GM19240 (cell line): Measurements from ENCODE around the gene PPIL6.

Source experiments
- DNase-seq: peaks from one replicate; pipeline ENCODE4 v3.0.0; 2011; ENCODE audit warnings: low spot score; ENCODE audit not compliant: insufficient read length

Gene PPIL6

DNA sequence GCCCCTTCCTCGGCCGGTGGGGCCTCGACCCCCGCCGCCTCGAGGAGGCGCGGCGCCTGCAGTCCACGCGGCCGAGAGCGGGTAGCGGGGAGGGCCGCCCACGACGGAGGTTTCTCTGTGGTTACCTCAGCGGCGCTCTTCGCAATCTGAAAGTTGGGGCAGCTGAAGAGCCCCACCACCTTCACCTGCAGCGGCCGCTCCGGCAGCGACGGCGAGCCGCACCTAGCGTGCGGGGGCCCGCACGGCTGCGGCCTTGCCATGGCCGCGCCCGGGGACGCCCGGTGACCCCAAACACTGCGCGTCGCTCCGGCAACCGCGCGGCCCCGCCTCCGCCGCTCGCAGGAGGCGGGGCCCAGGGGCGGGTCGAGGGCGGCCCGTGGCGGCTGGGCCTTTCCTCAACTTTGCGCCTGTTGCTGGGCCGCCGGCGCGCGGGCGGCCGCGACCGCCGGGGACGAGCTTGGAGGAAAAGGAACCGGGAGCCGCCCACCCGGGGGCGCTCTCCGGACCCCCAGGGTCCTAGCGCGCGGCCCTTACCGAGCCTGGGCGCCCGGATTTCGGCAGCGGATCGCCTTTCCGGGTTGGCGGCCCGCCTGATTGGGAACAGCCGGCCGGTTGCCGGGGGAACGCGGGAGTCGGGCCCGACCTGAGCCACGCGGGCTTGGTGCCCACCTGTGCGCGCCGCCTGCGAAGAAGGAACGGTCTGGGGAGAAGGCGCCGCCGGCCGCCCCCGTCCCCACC lies at the start of gene PPIL6, which contains the start of gene SMPD2:
Gene PPIL6, minus strand, starts transcription at position 298 of the 738 bp plus-strand sequence. Its CDS starts 38 bp downstream, at position 260.
Gene SMPD2, plus strand, starts transcription at position 394 of the 738 bp plus-strand sequence. CDS start 398 bp downstream, outside the sequence.
- DNase-seq, result peak; percentile 70

DNA sequence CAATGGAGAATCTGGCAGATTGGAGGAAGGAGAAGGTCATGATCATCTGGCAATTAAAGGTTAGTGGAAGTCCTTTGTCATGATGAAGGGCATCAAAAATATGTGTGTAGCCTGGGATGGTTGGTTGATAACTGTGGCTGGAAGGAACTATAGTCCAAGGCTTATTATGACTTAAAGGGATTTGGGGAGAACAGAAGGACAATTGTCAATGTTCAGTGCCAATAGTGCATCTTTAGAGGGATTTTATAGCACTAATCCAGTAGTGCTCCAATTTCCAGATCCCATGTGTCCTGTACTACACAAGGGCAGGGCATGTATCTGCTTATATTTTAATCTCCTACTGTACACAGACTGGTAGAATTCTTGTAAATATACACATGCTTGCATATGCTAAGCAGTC lies 47.6 kb upstream of the PPIL6 start:
- no peak for DNase-seq

DNA sequence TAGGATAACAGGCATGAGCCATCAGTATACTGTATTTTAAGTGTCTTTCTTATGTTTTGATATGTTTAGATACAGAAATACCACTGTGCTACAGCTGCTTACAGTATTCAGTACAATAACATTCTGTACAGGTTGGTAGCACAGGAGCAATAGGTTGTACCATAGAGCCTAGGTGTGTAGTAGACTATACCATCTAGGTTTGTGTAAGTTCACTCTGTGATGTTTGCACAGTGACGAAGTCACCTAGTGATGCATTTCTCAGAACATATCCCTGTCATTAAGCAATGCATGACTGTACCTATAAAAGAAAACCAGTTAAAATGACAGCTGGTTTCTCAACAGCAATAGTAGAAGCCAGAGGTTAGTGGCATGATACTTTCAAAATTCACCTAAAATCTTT lies 45.6 kb upstream of the PPIL6 start:
- no peak for DNase-seq

DNA sequence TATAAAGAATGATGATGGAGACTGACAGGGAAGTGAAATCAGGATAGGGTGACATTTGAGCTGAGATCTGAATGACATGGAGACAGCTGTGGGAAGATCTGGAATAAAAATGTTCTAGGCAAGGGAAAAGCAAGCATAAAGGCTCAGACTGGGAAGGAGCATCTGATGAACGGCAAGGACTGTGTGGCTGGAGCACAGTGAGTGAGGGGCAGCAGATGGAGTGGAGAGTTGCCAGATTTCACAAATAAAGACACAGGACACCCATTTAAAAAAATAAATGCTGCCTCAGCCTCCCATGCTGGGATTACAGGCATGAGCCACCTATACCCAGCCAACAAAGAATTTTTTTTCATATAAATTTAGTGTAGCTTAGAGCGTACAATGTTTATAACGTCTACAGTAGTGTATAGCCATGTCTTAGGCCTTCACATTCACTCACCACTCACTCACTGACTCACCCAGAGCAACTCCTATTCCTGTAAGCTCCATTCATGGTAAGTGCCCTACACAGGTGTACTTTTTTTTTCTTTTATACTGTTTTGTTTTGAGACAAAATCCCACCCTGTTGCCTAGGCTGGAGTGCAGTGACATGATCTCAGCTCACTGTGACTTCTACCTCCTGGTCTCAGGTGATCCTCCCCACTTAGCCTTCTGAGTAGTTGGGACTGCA lies 45.0 kb upstream of the PPIL6 start:
- DNase-seq, result no peak

DNA sequence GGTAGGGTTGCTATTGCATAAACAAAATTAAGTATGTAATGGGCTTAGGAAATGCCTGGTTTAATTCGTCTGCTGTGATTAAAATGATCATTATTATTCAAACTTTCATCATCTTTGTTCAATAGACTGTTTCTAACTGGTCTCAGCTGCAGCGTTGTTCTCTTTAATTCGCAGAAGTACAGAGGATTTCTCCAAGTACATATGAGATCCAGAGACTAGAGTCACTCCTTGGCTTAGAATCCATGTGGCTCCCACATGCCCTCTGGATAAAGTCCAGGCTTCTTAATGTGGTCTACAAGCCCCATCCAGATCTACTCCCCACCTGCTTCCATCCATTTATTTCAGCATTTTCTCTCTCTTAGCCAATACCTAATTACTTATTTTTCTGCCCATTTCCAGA lies 43.7 kb upstream of the PPIL6 start:
- DNase-seq, result no peak

DNA sequence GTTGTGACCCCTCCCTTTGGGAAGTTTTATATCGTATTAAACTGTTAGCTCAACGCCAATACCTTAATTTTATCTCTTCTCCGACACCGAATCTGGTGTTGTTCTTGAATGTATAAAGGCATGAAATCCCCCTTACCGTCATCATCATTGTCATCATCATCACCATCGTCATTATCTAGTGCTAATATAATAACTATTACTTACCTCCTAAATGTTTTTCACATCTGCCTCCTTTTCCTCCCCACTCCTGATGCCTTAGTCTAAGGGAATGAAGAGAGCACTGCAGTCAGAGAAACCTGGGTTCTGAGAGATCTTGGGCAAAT lies 43.3 kb upstream of the PPIL6 start:
- DNase-seq, result no peak

DNA sequence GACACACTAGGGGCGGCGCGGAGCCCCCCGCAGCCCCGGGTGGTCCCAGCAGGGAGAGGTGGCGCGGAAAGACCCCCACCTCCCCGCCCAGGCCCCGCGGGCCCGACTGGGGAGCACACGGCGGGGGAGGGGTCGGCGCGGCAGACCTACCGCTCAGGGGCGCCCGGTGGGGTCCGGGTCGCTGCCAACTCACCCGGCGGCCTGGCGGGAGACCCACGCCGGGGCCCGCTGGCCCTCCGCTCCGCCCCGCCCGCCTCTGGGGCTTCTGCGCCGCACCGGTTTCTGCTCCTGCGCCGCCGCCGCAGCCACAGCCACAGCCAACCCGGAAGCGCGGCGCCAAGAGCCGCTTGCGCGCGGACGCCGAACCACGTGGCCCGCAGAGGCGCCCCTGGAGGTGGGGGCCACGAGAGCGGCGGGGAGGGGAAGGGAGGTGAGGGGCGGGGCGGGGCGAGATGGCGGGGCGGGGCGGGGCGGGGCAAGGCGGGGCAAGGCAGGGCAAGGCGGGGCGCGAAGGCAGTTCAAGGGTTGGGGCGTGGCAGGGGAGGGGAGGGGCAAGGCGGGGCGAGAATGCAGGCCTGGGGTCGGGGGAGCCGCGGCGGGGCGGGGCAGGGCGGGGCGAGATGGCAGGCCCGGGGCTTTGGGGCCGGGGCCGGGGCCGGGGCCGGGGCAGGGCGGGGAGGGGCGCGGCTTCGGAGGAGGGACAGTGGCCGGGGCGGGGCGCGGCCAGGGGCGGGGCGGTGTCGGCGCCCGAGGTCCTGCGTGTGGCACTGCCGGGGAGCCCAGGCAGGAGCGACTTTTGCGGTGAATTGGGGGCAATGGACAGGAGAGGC lies 42.7 kb upstream of the PPIL6 start, which contains the start of gene ZBTB24:
Gene ZBTB24, minus strand, starts transcription at position 315 of the 830 bp plus-strand sequence. CDS start 1,193 bp downstream, outside the sequence.
- DNase-seq, result peak; percentile 77

DNA sequence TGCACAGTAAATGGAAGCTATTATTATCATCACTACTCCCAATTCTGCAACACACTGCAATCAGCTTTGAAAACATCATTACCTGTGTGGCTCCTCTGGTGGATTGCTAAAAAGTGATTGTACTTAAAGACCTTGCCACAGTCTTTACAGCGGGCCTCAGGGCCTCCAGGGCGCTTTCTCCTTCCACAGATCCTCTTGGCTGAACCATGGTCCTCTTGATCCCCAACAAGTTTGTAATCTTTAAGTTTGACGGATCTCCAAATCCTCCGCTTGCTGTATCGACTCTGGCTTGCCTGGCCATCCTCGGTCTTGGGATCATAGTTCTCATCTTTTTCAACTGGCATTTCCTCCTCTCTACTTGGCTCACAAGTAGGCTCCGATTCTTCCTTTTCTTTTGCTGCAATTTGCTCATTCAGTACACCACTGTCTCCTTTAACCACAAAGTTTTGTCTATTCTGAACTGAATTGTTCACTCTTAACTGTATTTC lies 40.6 kb upstream of the PPIL6 start:
- no peak for DNase-seq

DNA sequence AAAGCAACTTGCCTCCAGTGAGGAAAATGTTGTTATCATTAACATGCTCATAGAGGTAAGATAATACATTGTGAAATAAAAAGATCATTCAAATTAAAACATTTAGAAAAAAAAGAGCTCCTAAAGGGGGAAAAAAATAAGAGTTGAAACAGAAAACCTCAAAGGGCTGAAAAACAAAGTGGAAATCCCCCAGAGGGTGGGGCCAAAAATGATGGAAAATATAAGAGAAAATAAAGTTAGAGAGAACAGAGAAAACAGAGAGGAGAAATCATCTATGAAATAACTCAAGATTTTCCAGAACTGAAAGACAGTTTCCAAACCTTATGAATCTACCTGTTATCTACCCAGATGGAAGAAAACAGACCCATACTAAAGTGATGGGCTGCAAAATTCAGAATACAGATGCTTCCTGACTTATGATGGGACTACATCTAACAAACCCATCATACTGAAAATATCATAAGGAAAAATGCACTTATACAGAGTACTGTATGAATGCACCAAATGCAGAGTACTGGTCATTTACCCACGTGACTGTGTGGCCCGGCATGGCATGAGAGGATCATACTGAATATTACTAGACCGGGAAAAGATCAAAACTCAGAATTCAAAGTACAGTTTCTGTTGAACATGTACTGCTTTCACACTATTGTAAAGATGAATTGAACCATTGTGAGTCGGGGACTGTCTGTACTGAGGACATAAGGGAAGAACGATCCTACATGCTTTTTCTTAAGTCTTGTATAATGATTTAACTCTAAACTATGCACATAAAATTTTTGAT lies 38.6 kb upstream of the PPIL6 start:
- no peak for DNase-seq

DNA sequence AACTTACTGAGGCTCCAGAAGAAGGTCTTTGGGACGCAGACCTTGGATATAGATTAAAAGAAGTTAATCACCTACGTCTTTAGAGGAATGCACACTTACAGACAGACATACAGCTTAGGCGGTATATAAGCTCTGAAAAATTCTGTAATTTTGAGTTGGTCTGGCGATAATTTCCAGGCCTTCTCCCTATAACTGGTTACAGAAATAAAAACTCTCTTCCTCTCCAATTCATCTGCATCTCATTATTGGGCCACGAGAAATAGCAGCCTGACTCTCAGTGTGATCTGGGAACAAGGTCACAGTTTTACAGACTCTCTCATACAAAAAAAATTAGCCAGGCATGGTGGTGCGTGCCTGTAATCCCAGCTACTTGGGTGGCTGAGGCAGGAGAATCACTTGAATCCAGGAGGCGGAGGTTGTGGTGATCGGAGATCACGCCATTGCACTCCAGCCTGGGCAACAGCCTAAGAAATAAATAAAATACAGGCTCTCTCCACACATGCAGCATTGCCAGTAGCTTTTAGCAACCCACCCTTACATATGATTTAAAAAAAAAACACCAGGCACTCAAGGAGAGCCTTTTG lies 37.9 kb upstream of the PPIL6 start:
- DNase-seq, result no peak

DNA sequence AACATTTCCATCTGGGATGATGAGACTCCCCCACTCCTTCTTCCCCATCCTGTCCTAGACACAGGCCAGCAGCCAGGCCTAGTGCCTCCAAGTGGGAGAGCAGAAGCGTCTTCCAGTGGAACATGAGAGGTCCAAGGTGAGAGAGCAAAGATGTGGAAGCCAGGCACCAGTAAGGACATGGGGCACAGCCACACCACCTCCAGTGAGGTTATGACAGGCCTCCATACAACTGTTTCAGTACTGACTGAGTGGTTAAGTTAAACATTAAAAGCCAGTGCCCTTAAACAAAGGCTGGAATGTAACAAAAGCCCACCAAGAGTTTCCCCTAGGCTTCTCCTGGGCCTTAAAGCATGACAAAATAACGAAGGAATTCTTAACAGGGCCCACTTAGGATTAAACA lies 37.3 kb upstream of the PPIL6 start:
- no peak for DNase-seq

DNA sequence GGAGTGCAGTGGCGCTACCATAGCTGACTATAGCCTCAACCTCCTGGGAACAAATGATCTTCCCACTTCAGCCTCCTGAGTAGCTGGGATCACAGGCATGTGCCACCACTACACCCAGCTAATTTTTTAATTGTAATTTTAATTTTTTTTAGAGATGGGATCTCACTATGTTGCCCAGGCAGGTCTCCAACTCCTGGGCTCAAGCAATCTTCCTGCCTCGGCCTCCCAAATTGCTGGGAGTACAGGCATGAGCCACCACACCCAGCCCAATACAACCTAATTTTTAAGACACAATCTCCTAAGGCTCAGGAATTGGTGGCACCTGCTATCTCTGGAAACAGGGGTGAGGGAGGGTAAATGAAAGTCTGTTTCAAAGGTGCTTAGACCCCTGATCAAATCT lies 36.8 kb upstream of the PPIL6 start:
- no peak for DNase-seq

DNA sequence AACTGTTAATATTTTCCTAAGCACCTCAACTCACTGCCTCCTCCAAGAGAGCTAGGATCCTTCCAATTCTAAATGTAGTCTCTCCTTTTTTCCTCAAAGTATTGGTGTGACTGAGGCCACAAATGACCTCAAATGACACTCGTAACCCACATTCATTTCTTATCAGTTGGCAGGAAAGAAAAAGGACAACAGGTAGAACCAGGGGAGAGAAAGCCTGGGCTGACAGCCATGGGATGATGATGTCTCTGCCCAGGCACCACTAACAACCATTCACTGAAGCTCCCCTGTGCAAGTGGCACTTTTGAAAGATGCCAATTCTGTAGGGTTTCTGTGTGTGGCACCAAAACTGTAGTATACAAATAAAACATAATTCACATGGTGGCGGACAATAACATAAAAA lies 35.2 kb upstream of the PPIL6 start:
- no peak for DNase-seq

DNA sequence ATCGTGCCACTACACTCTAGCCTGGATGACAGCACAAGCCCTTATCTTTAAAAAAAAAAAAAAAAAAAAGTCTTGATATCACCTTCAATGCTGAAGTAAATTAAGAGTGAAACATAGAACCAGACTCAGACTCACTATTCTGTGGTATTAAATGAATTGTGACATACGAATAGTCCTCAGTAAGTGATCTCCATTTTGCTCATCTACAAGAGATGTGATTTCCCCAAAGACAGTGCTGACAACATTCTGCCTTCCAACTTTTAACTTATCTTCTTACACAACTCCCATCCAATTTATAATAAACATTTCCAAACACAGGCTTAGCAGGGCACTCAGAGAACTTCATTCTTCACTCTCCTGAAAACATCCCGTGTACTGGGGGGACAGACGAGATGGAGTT lies 34.6 kb upstream of the PPIL6 start:
- DNase-seq, result no peak

DNA sequence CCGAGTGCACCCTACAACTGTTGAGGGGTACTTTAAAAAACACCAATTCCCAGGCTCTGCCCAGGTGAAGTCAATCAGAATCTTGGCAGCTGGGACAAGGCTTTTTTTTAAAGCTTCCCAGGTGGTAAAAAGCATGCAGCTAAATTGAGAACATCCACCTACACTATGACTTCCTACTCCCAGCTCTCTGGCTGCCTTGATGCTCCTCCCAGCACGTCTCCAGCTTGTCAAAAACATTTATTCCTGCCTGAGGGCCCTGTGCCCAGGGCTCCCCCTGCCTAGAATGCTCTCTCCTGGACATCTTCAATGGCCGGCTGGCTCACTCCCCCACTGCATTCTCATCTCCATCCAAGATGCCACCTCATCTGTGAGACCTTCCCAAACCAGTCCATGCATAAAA lies 32.7 kb upstream of the PPIL6 start:
- no peak for DNase-seq

DNA sequence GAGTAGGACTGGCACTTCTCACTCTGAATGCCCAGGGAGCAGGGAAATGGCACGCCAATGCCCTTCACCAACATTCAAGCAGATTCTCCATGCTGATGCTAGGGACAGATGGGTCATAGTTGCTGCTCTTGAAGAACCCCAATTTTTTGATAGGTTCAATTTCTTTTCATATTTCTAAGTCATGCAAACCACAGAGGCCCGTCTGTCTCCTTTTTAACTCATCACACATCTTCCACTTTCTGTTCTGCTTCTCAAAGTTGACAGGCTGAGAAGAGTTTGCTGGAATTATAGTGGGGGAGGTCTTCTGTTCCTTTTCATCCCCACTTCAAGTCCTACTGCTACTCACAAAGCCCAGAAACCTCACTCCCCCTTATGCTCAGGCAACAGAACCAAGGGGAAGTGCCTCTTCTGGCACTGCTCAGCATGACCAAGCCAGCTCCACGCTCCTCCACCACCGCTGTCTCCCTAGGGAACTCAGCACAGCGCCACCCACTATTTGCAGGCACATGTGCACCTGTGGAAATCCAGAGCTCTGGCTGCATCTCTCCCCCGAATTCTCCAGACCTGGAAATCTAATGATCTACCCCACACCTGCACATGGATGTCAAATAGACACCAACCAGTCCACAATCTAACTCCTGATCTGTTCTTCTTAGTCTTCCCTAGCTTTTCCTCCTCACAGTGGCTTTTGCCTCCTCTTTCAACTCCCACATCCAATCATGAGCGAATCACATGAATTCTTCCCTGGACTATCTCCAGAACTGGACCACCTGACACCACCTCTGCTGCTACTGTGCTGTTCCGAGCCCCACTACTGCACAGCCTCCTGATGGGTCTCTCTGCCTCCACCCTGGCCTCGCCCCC lies 31.9 kb upstream of the PPIL6 start:
- no peak for DNase-seq

DNA sequence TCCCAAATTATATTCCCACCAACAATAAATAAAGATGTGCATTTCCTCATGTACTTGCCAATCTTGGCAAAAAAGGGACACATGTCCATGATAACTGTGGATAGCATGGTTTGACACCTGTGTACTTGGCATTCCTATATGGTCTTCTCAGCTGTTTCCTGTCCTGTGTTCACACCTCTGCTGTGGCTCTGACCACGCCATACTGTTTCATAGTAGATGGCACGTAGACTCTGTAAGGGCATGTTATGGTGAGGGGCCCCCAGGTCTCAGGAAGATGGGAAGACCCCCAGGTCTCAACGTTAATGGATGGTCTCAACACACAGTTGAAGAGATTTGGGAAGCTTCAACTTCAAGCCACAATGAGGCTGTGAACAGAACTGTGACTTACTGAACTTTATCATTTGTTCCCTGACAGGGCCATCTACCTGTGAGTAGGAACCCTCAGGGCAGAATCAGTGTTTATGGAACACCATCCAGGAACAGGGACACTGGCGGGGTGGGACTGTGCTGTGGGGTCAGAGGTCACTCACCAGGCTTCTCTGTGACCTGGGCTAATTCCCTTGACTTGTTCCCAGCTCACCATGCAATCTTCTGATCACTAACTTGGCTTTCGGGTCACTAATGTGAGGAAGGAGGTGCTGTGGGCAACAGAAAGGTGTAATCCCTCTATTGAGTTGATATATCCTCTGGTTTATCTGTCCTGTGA lies 30.8 kb upstream of the PPIL6 start:
- no peak for DNase-seq

DNA sequence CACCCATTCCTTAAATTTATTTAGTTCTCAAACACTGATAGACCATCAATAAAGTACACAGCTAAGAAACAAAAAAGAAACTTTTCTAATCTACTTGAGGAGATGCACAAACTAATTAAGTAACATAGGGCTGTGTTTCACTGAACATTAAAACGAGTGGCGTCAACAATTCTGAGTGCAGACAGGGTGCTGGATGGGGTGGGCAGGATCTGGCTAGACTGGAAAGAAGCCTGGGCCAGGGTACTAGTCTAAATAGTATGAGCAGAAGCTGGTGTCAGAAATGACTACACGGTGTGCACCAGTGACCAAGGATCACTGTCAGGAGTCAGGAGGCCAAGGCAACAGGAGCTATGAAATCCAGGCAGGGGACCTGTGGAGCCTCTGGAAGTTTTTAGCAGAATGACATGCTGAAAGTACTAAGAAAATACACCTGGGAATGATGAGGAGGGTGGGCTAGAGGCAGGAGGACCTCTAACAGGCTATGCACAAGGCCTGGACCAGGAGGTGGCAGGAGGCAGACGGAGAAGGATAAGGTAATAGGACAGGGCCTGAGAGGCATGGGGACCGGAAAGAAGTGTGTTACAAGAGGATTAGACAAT lies 29.3 kb upstream of the PPIL6 start:
- DNase-seq, result no peak

DNA sequence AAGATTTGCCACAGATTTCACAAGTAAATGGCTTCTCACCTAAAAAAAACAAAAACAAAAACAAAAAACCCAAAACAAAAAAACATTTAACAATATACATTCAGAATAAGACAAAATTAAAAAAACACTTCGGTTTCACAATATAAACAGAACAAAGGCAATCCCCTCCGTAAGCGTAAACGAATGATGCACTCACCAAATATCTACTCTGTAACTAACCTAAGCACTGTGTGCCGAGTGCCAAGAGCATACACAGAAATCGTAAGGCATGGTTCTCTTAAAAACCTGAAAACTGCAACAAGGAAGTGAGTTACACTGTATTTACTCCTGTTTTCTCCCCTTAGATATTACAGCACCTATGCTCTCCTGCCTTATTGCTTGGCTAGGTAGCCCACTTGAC lies 27.3 kb upstream of the PPIL6 start:
- DNase-seq, result no peak
